ENCODE results near the gene RPS2.
"Not testable (repeated sequence)": the region's sequence is repeated elsewhere in the genome, so short reads cannot be mapped to it uniquely, and the experiment has no call there.

RPS2 gene

GRCh38 chr16:1964506-1965395, at the start of gene RPS2:
Gene RPS2 (minus strand): TSS chr16:1964826. CDS start chr16:1964625, 201 bp downstream.
- peak; percentile 97 for DNase-seq

- DNase-seq = no peak
Observed at GRCh38 chr16:2013527-2013926, 48.9 kb upstream of the RPS2 start.

GRCh38 chr16:2011726-2012125, 47.1 kb upstream of the RPS2 start:
- not testable (repeated sequence) for DNase-seq

GRCh38 chr16:2009791-2010510, 45.3 kb upstream of the RPS2 start, which contains the start of gene ZNF598:
Gene ZNF598 (minus strand): TSS chr16:2009821.
- peak; percentile 83 for DNase-seq

- DNase-seq = peak; percentile 41
Observed at GRCh38 chr16:2009164-2009711, 44.6 kb upstream of the RPS2 start.

GRCh38 chr16:2008631-2009163, 44.1 kb upstream of the RPS2 start:
- DNase-seq = no peak

GRCh38 chr16:2008009-2008526, 43.4 kb upstream of the RPS2 start:
- no peak for DNase-seq

GRCh38 chr16:2007081-2007836, 42.6 kb upstream of the RPS2 start:
- DNase-seq = no peak

- no peak for DNase-seq
Observed at GRCh38 chr16:2006317-2006716, 41.7 kb upstream of the RPS2 start.

GRCh38 chr16:2005646-2006045, 41.0 kb upstream of the RPS2 start:
- no peak for DNase-seq

GRCh38 chr16:2004795-2005517, 40.3 kb upstream of the RPS2 start:
- no peak for DNase-seq

- DNase-seq = peak; percentile 89
Observed at GRCh38 chr16:2003827-2004641, 39.4 kb upstream of the RPS2 start.

- DNase-seq = no peak
Observed at GRCh38 chr16:2003231-2003826, 38.7 kb upstream of the RPS2 start.

- no peak for DNase-seq
Observed at GRCh38 chr16:2002406-2003230, 38.0 kb upstream of the RPS2 start.

- no peak for DNase-seq
Observed at GRCh38 chr16:2001456-2002355, 37.1 kb upstream of the RPS2 start.

GRCh38 chr16:2001035-2001434, 36.4 kb upstream of the RPS2 start:
- DNase-seq = no peak

GRCh38 chr16:1999866-2000514, 35.4 kb upstream of the RPS2 start:
- no peak for DNase-seq
